Neural cell (in vitro differentiated cells): ENCODE results near the gene KCNJ3. TPM values are rescaled to one million over a fixed set of nuclear protein-coding genes. Genes with fewer than 3 reads are reported as not detected.

Source experiments
- H2AFZ ChIP-seq: fragments of 200-600, 300-800 bp; sonication (generic), shearing (Covaris generic); 2 replicates; pipeline ENCODE4 v1.6.0; 2014; ENCODE audit warnings: low read depth, mild to moderate bottlenecking, antibody characterized with exemption, low read length, moderate library complexity
- H3F3A ChIP-seq: fragments of 200-600 bp; shearing (Covaris generic); 2 replicates; pipeline ENCODE4 v1.6.1; 2016; ENCODE audit warnings: mild to moderate bottlenecking, moderate library complexity, mixed read lengths, antibody characterized with exemption, low read length; ENCODE audit not compliant: insufficient read depth, poor library complexity, severe bottlenecking
- H3K27ac ChIP-seq: fragments of 200-600, 300-800 bp; sonication (generic), shearing (Covaris generic); 2 replicates; pipeline ENCODE4 v1.5.1; 2014; ENCODE audit warnings: mild to moderate bottlenecking, low read length, moderate library complexity
- H3K27me3 ChIP-seq: fragments of 300-800, 200-600 bp; sonication (generic), shearing (Covaris generic); 2 replicates; pipeline ENCODE4 v1.6.0; 2014; ENCODE audit warnings: mild to moderate bottlenecking, low read depth, low read length, moderate library complexity; ENCODE audit not compliant: insufficient read depth
- H3K36me3 ChIP-seq: fragments of 300-800, 200-600 bp; sonication (generic), shearing (Covaris generic); 2 replicates; pipeline ENCODE4 v1.5.1; 2014; ENCODE audit warnings: mild to moderate bottlenecking, antibody characterized with exemption, low read length, moderate library complexity; ENCODE audit not compliant: insufficient read depth
- H3K4me2 ChIP-seq: fragments of 300-800, 200-600 bp; sonication (generic), shearing (Covaris generic); 2 replicates; pipeline ENCODE4 v1.6.0; 2014; ENCODE audit warnings: mild to moderate bottlenecking, low read length
- H3K4me3 ChIP-seq: fragments of 300-800, 200-600 bp; sonication (generic), shearing (Covaris generic); 2 replicates; pipeline ENCODE4 v1.5.1; 2014; ENCODE audit warnings: mild to moderate bottlenecking, low read length, moderate library complexity
- H3K79me2 ChIP-seq: fragments of 200-600 bp; shearing (Covaris generic); replicated peaks from 2 replicates; pipeline ENCODE4 v1.6.0; 2014; ENCODE audit warnings: mild to moderate bottlenecking, low read length, moderate library complexity; ENCODE audit not compliant: insufficient read depth
- H3K9ac ChIP-seq: fragments of 300-800, 200-600 bp; sonication (generic), shearing (Covaris generic); 2 replicates; pipeline ENCODE4 v1.6.1; 2016; ENCODE audit warnings: mild to moderate bottlenecking, low read length, mixed read lengths
- H3K9me2 ChIP-seq: fragments of 200-600 bp; shearing (Covaris generic); 2 replicates; pipeline ENCODE4 v1.6.1; 2016; ENCODE audit warnings: mild to moderate bottlenecking, low read length, mixed read lengths; ENCODE audit not compliant: insufficient read depth
- H3K9me3 ChIP-seq: fragments of 200-600, 300-800 bp; sonication (generic), shearing (Covaris generic); 2 replicates; pipeline ENCODE4 v1.6.1; 2016; ENCODE audit warnings: mild to moderate bottlenecking, mixed run types, low read length, moderate library complexity, mixed read lengths
- H4K20me1 ChIP-seq: fragments of 200-600 bp; shearing (Covaris generic); 2 replicates; pipeline ENCODE4 v1.6.1; 2016; ENCODE audit warnings: mild to moderate bottlenecking, mixed run types; ENCODE audit not compliant: insufficient read depth
- CTCF ChIP-seq: fragments of 450-650 bp; IDR thresholded peaks from 2 replicates; pipeline ENCODE4 v1.5.1; 2014; ENCODE audit warnings: antibody characterized with exemption, mild to moderate bottlenecking, moderate library complexity; ENCODE audit not compliant: poor library complexity, severe bottlenecking
- EP300 ChIP-seq: fragments of 450-650 bp; conservative IDR thresholded peaks from 2 replicates; pipeline ENCODE4 v1.6.1; 2014; ENCODE audit warnings: antibody characterized with exemption, mild to moderate bottlenecking, moderate library complexity; ENCODE audit not compliant: poor library complexity, severe bottlenecking
- EZH2 ChIP-seq: fragments of 200-600, 300-800 bp; shearing (Covaris generic), sonication (generic); IDR thresholded peaks from 2 replicates; pipeline ENCODE4 v1.6.1; 2014; ENCODE audit warnings: antibody characterized with exemption, low read length, borderline replicate concordance, mild to moderate bottlenecking; ENCODE audit not compliant: insufficient read depth, poor library complexity, severe bottlenecking
- MXI1 ChIP-seq: fragments of 450-650 bp; conservative IDR thresholded peaks from 2 replicates; pipeline ENCODE4 v1.6.1; 2014; ENCODE audit warnings: antibody characterized with exemption, mild to moderate bottlenecking; ENCODE audit not compliant: poor library complexity, severe bottlenecking
- POLR2AphosphoS5 ChIP-seq: IDR thresholded peaks from 2 replicates; pipeline ENCODE4 v1.6.1; 2012
- RAD21 ChIP-seq: fragments of 450-650 bp; conservative IDR thresholded peaks from 2 replicates; pipeline ENCODE4 v1.6.1; 2014; ENCODE audit warnings: antibody characterized with exemption, mild to moderate bottlenecking, moderate library complexity
- SMC3 ChIP-seq: fragments of 450-650 bp; conservative IDR thresholded peaks from 2 replicates; pipeline ENCODE4 v1.6.1; 2014; ENCODE audit warnings: antibody characterized with exemption, mild to moderate bottlenecking, moderate library complexity; ENCODE audit not compliant: poor library complexity
- TAF1 ChIP-seq: IDR thresholded peaks from 2 replicates; pipeline ENCODE4 v1.6.1; 2012; ENCODE audit warnings: low read depth
- polyA plus RNA-seq: library from polyadenylated mRNA; depleted of rRNA; stranded (reverse); fragments of >200 nt; gene quantifications from 2 replicates; pipeline ENCODE4 v1.2.3, GENCODE V29; 2014
- TF ChIP-seq, protein P1 (sequence below): IDR thresholded peaks from 2 replicates; pipeline ENCODE4 v1.6.1; 2012; ENCODE audit warnings: borderline replicate concordance

Gene KCNJ3
- polyA plus RNA-seq, 1 donor from 2014 or later = 0.68 TPM

GRCh38 chr2:154827286-154827685, 128.8 kb downstream of the KCNJ3 start:
- Histone ChIP-seq H3K27me3 (no peaks in the 10 kb centered on the region), H2AFZ (no peak overlapping the region), H3K4me3 (no peak overlapping the region), H3K4me2 (no peak overlapping the region), H3K9me3 (no peaks in the 10 kb centered on the region), H3K27ac (no peak overlapping the region), H3K79me2 (no peaks in the 10 kb centered on the region), H3K9me2 (no peaks in the 10 kb centered on the region), H3K9ac (no peak overlapping the region), H3K36me3 (no peaks in the 10 kb centered on the region), H3F3A (no peaks in the 10 kb centered on the region), H4K20me1 (no peaks in the 10 kb centered on the region)
- TF ChIP-seq TAF1 (no peak), RAD21 (no peak), POLR2AphosphoS5 (no peak)

- Histone ChIP-seq H3K9me2 (no peaks in the 10 kb centered on the region), H3K79me2 (no peaks in the 10 kb centered on the region), H3K9me3 (no peaks in the 10 kb centered on the region), H3F3A (no peaks in the 10 kb centered on the region), H4K20me1 (no peaks in the 10 kb centered on the region), H3K9ac (no peak overlapping the region), H3K27me3 (no peaks in the 10 kb centered on the region), H3K27ac (no peak overlapping the region), H3K4me2 (no peak overlapping the region), H3K4me3 (no peak overlapping the region), H3K36me3 (no peaks in the 10 kb centered on the region), H2AFZ (no peak overlapping the region)
- TF ChIP-seq, protein P1, sequence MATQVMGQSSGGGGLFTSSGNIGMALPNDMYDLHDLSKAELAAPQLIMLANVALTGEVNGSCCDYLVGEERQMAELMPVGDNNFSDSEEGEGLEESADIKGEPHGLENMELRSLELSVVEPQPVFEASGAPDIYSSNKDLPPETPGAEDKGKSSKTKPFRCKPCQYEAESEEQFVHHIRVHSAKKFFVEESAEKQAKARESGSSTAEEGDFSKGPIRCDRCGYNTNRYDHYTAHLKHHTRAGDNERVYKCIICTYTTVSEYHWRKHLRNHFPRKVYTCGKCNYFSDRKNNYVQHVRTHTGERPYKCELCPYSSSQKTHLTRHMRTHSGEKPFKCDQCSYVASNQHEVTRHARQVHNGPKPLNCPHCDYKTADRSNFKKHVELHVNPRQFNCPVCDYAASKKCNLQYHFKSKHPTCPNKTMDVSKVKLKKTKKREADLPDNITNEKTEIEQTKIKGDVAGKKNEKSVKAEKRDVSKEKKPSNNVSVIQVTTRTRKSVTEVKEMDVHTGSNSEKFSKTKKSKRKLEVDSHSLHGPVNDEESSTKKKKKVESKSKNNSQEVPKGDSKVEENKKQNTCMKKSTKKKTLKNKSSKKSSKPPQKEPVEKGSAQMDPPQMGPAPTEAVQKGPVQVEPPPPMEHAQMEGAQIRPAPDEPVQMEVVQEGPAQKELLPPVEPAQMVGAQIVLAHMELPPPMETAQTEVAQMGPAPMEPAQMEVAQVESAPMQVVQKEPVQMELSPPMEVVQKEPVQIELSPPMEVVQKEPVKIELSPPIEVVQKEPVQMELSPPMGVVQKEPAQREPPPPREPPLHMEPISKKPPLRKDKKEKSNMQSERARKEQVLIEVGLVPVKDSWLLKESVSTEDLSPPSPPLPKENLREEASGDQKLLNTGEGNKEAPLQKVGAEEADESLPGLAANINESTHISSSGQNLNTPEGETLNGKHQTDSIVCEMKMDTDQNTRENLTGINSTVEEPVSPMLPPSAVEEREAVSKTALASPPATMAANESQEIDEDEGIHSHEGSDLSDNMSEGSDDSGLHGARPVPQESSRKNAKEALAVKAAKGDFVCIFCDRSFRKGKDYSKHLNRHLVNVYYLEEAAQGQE = no peak
- TF ChIP-seq RAD21 (no peak), TAF1 (no peak), POLR2AphosphoS5 (no peak), CTCF (no peak), SMC3 (no peak), EZH2 (no peak), MXI1 (no peak), EP300 (no peak)
These were observed 134.2 kb downstream of the KCNJ3 start for GRCh38 chr2:154832711-154833110.

- Histone ChIP-seq H2AFZ (no peak overlapping the region), H3K36me3 (no peaks in the 10 kb centered on the region), H3K9me3 (no peaks in the 10 kb centered on the region), H3K4me2 (no peak overlapping the region), H3K27ac (no peak overlapping the region), H3K27me3 (no peaks in the 10 kb centered on the region), H3K79me2 (no peaks in the 10 kb centered on the region), H4K20me1 (no peaks in the 10 kb centered on the region), H3K4me3 (no peak overlapping the region), H3F3A (no peaks in the 10 kb centered on the region), H3K9me2 (no peaks in the 10 kb centered on the region), H3K9ac (no peak overlapping the region)
- TF ChIP-seq EZH2 (no peak), POLR2AphosphoS5 (no peak), MXI1 (no peak), RAD21 (no peak), TAF1 (no peak), CTCF (no peak), EP300 (no peak), SMC3 (no peak)
- TF ChIP-seq, protein P1 = no peak
These were observed 138.1 kb downstream of the KCNJ3 start for GRCh38 chr2:154836632-154837031.
